Breast epithelium (tissue), 3 donors: ENCODE data around the gene AK1.

Experiments
- POLR2A ChIP-seq: fragments of 450-650 bp; IDR thresholded peaks from one replicate; pipeline ENCODE4 v1.6.1; 2016; ENCODE audit warnings: antibody characterized with exemption, mild to moderate bottlenecking, moderate library complexity
- TF ChIP-seq, protein P1 (sequence below), 3 donors: fragments of 450-650 bp; IDR thresholded peaks; one replicate each; pipeline ENCODE4 v1.5.1; 2016 to 2017; ENCODE audit warnings: antibody characterized with exemption in 3 of 3, mild to moderate bottlenecking in 3 of 3, moderate library complexity in 3 of 3

GRCh38 chr9:127905788-127906191, 28.3 kb upstream of the AK1 start:
- TF ChIP-seq, protein P1, sequence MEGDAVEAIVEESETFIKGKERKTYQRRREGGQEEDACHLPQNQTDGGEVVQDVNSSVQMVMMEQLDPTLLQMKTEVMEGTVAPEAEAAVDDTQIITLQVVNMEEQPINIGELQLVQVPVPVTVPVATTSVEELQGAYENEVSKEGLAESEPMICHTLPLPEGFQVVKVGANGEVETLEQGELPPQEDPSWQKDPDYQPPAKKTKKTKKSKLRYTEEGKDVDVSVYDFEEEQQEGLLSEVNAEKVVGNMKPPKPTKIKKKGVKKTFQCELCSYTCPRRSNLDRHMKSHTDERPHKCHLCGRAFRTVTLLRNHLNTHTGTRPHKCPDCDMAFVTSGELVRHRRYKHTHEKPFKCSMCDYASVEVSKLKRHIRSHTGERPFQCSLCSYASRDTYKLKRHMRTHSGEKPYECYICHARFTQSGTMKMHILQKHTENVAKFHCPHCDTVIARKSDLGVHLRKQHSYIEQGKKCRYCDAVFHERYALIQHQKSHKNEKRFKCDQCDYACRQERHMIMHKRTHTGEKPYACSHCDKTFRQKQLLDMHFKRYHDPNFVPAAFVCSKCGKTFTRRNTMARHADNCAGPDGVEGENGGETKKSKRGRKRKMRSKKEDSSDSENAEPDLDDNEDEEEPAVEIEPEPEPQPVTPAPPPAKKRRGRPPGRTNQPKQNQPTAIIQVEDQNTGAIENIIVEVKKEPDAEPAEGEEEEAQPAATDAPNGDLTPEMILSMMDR (IDR thresholded peaks at IDR 0.05) = no peak
- TF ChIP-seq POLR2A = no peak
